Measurements from ENCODE around the gene PDXP.

Gene PDXP

GRCh38 chr22:37627121-37627520 is 31.4 kb upstream of the PDXP start:
- TF ChIP-seq YY1 (IDR thresholded peaks at IDR 0.05; ENCODE audit: low read depth) (no peak), USF1 (IDR thresholded peaks at IDR 0.05) (no peak), ZBTB7A (IDR thresholded peaks at IDR 0.05; ENCODE audit: low read depth) (no peak), CREB1 (IDR thresholded peaks at IDR 0.05; ENCODE audit: low read depth) (no peak), REST (IDR thresholded peaks at IDR 0.05; ENCODE audit: low read depth) (no peak), CEBPB (IDR thresholded peaks at IDR 0.05) (no peak), MAX (IDR thresholded peaks at IDR 0.05) (no peak), TEAD4 (IDR thresholded peaks at IDR 0.05) (no peak), TCF12 (IDR thresholded peaks at IDR 0.05; ENCODE audit: low read depth) (no peak), EGR1 (IDR thresholded peaks at IDR 0.05) (no peak), FOXM1 (IDR thresholded peaks at IDR 0.05; ENCODE audit: borderline replicate concordance, low read depth) (no peak), EP300 (IDR thresholded peaks at IDR 0.05; ENCODE audit: borderline replicate concordance) (no peak), RAD21 (IDR thresholded peaks at IDR 0.05; ENCODE audit: low read depth) (no peak), TAF1 (IDR thresholded peaks at IDR 0.05; ENCODE audit: low read depth) (no peak), NFIC (IDR thresholded peaks at IDR 0.05) (no peak)

GRCh38 chr22:37627545-37627944 is 31.0 kb upstream of the PDXP start:
- no peak for TF ChIP-seq REST (IDR thresholded peaks at IDR 0.05; ENCODE audit: low read depth)
- no peak for TF ChIP-seq FOXM1 (IDR thresholded peaks at IDR 0.05; ENCODE audit: borderline replicate concordance, low read depth)
- no peak for TF ChIP-seq MAX (IDR thresholded peaks at IDR 0.05)
- TF ChIP-seq USF1 (IDR thresholded peaks at IDR 0.05) = no peak
- TF ChIP-seq CREB1 (IDR thresholded peaks at IDR 0.05; ENCODE audit: low read depth) = no peak
- no peak for TF ChIP-seq TCF12 (IDR thresholded peaks at IDR 0.05; ENCODE audit: low read depth)
- TF ChIP-seq NFIC (IDR thresholded peaks at IDR 0.05) = no peak
- no peak for TF ChIP-seq CEBPB (IDR thresholded peaks at IDR 0.05)
- TF ChIP-seq YY1 (IDR thresholded peaks at IDR 0.05; ENCODE audit: low read depth) = no peak
- no peak for TF ChIP-seq RAD21 (IDR thresholded peaks at IDR 0.05; ENCODE audit: low read depth)
- no peak for TF ChIP-seq TEAD4 (IDR thresholded peaks at IDR 0.05)
- TF ChIP-seq EP300 (IDR thresholded peaks at IDR 0.05; ENCODE audit: borderline replicate concordance) = no peak
- no peak for TF ChIP-seq TAF1 (IDR thresholded peaks at IDR 0.05; ENCODE audit: low read depth)
- no peak for TF ChIP-seq EGR1 (IDR thresholded peaks at IDR 0.05)

- no peak for TF ChIP-seq FOXM1 (IDR thresholded peaks at IDR 0.05; ENCODE audit: borderline replicate concordance, low read depth)
- TF ChIP-seq NFIC (IDR thresholded peaks at IDR 0.05) = no peak
Observed at GRCh38 chr22:37628830-37629229, 29.7 kb upstream of the PDXP start.

- no peak for TF ChIP-seq TAF1 (IDR thresholded peaks at IDR 0.05; ENCODE audit: low read depth)
- TF ChIP-seq EP300 (IDR thresholded peaks at IDR 0.05; ENCODE audit: borderline replicate concordance) = no peak
Observed at GRCh38 chr22:37629928-37630327, 28.6 kb upstream of the PDXP start.

- TF ChIP-seq CEBPB (IDR thresholded peaks at IDR 0.05) = no peak
- TF ChIP-seq MAX (IDR thresholded peaks at IDR 0.05) = no peak
- no peak for TF ChIP-seq RAD21 (IDR thresholded peaks at IDR 0.05; ENCODE audit: low read depth)
- no peak for TF ChIP-seq YY1 (IDR thresholded peaks at IDR 0.05; ENCODE audit: low read depth)
- no peak for TF ChIP-seq FOXM1 (IDR thresholded peaks at IDR 0.05; ENCODE audit: borderline replicate concordance, low read depth)
- no peak for TF ChIP-seq USF1 (IDR thresholded peaks at IDR 0.05)
- no peak for TF ChIP-seq EP300 (IDR thresholded peaks at IDR 0.05; ENCODE audit: borderline replicate concordance)
- TF ChIP-seq CREB1 (IDR thresholded peaks at IDR 0.05; ENCODE audit: low read depth) = no peak
- no peak for TF ChIP-seq EGR1 (IDR thresholded peaks at IDR 0.05)
- no peak for TF ChIP-seq NFIC (IDR thresholded peaks at IDR 0.05)
- TF ChIP-seq TAF1 (IDR thresholded peaks at IDR 0.05; ENCODE audit: low read depth) = no peak
- no peak for TF ChIP-seq REST (IDR thresholded peaks at IDR 0.05; ENCODE audit: low read depth)
- no peak for TF ChIP-seq ZBTB7A (IDR thresholded peaks at IDR 0.05; ENCODE audit: low read depth)
- no peak for TF ChIP-seq TEAD4 (IDR thresholded peaks at IDR 0.05)
- no peak for TF ChIP-seq TCF12 (IDR thresholded peaks at IDR 0.05; ENCODE audit: low read depth)
Observed at GRCh38 chr22:37630839-37631435, 27.6 kb upstream of the PDXP start.
